Stimulated activated CD4-positive, alpha-beta T cell treated with anti-CD3 and anti-CD28 coated beads, Interleukin-4, amount 100 ng/mL, for 4 hours (primary cell): ENCODE measurements around the gene SLC37A2.

ENCODE experiments used
- DNase-seq, 2 experiments: peaks; one replicate each; pipeline ENCODE4 v3.0.0-alpha.2; 2020

Gene SLC37A2

DNA sequence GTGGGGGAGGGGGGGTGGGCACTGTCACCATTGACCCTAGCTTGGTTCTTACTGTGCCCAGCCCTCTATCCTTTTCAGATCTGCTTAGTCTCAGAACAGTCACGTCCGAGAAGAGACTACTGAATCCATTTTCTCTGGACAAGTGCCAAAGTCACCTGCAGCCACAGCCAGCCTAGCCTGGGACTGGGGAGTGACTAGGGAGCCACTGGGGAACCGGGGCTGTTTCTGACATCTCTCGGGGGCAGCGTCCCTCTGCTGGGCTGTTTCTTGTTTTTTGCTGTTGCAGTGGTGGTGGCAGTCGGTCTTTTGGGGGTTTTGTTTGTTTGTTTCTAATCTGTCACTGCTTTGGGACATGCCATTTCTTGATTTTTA, 8.7 kb downstream of the SLC37A2 start:
- no peak for DNase-seq

DNA sequence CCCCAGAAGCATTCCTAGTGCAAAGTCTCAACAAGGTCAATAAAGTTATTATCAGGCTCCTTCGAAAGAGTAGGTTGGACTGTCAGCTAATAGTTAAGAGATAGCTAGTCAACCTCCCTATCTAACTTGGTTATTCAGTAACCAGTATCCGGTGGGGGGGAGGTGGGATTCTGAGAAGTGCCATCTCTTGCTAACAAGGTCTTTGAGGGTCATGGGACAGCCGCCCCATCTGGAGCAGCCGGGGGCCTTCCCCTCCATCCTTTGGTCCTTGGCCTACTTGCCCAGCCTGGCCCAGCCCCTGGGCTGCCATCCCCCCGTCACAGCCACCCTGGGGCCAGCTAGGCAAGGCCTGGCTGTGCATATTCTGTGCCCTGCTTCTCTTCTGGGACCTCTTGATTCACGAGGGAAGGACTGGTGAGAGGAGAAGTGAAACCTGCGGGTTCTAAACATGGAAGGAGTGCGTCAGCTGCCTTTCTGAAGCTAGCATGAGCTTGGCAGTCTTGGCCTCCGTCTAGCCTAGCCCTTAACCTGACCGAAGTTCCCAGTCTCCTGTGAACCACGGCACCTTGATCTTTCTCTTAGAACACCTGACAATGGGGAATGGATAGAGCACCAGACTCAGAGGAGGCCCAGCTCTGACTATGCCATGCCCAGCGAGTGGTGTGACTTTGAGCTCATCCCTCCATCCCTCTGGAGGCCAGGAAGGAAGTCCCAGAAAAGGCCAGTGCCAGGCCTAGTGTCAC, 9.3 kb downstream of the SLC37A2 start:
- DNase-seq: no peak

DNA sequence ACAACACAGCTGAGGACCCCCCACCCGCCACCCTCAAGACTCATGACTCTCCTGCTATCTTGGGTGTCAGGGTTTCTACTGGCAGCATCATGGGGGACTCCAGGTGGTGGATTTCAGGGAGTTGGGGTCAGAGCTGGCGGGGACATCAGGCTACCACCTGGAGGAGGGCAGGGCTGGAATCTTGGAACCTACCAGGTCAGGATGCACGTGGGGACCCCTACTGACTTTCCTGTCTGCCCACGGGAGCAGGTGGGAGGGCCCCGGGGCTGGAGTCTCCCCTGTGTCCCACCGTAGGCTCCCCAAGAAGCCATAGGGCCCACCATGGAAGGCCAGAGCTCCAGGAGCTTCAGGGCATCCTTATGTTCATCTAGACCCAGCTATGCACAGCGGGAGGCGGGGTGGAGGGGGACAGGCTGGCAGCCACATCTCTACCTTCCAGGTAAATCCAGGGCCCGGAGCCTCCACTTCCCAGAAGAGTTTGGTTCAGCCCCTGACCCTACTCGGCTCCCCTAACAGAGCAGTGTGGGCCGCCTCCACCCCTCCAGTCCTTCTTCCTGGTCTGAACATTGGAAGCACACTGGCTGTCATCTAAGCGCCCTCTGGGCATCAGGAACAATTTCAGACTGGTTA, 10.0 kb downstream of the SLC37A2 start:
- no peak for DNase-seq

DNA sequence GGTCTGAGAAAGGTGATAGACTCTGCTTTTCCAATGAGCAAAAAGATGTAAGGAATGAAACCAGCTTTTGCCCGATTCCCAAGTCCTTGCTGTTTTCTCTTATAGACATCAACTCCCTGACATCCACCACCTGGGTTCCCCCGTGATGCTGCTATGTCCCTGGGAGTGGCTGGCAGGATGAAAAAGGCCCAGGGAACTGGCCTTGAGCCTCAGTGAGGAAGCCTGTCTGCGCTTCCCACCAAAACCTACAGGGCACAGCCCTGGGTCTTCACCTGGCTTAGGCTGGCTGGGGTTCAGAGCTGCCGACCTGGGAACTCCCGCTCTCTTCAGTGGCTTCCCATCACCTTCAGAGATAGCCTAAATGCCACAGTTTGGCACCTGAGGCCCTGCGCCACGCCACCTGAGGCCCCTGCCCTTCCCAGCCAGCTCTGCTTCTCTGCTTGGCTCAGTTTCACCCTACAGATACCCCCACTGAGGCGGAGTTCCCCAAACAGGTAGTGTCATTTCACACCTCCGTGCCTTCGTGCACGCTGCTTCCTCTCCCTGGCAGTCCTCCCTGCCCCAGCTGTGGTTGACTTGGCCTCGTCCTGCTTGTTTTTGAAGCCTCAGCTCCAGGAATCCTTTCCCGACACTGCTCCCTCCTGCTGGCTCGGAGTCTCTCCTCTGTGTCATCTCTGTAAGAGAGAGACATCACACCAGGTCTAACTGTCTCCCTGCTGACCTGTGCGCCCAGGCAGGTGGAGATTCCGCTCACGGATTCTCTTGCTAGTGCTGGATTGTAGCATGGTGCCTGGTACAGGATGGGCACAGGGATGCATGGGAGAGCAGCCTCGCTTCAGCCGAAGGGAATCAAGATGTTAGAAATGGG, 10.7 kb downstream of the SLC37A2 start:
- DNase-seq: no peak

DNA sequence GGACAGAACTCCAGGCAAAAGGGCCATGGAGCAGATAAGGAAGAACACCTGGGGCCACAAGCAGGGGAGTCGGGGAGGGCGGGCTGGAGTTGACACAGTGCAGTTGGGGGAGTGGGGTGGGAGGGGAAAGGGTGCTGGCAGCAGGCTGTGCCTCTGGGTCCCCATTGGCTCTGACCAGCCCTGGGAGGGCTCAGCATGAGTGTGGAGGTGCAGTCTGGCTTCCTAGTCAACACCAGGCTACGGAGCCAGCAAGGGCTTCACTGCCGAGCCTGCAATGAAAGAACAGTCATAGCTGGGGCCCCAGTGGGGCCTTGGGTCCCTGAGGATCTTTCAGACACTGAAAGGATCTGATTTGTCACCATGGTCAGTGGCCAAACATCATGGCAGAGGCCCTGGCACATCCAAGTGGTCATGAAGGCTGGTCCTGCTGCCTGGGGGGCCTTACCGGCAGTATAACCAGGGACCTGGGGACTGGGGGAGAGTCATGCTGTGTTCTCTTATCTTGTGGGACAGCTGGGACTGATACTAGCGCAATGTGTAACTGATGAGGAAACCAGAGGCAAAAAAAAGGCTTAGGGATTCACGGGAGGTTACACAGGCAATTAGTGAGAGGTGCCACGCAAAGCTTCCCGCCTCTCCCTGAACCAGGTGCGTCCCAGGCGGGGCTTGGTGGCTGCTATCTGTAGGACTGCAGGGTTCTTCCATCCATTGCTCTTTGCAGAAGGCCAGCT, 11.6 kb downstream of the SLC37A2 start:
- no peak for DNase-seq

DNA sequence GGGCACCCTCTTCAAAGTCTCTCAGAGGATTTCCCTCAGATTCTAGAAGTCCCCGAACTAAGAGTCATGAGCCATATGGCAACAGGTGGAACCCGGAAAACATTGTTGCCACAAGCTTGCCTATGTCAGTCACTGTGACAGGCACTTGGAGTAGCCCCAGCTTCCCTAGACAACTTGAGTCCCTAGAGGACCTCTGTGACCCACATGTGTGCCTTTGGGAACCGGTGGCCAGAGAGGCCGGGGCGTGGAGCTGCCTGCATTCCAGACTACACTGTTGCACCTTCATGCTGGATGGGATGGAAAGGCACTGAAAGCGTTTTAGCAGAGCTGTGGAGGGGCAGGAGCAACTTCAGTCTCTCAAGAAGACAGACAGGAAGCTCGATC, 12.1 kb downstream of the SLC37A2 start:
- DNase-seq: no peak

DNA sequence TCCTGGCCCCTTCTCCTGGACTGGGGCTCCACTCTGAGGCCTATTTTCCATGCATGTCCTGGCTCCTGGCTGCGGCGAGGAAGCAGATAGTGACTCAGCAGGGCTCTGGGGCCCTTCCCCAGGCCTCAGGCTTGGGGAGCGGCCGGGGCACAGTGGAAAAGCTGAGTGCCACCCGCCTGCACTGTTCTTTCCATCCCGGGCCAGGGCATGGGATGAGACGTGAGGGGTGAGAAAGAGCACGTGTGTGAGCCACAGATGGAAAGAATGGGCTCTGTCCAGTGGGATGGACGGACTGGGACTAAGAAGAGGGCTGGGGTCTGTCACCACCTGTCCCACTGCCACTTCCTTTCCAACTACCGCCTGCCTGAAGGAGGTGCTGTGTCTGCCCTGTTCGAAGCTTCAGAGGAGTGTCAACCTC, 12.8 kb downstream of the SLC37A2 start:
- no peak for DNase-seq

DNA sequence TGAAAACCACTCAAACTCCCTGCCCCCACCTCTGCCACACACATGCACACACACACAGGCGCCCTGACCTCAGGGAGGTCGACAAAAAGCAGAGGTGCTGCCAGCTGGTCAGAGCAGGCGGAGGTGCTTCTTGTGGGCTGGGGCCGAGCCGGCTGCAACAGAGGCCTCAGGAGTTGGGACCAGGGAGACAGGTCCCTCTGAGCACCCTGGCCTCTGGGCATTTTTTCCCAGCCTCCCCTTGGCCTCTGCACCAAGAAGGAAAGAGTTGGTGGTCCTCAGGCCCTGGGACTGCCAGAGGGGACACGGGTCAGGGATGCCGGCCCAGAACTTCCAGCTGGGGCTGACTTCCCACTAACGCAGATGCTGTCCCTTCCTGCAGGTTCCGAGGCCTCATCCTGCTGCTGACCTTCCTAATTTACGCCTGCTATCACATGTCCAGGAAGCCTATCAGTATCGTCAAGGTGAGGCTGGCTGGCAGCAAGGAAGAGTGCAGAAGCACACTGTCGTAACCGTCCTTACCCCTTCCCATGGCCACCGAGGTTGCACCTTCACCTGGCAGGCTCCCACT, 13.4 kb downstream of the SLC37A2 start:
- DNase-seq: no peak

DNA sequence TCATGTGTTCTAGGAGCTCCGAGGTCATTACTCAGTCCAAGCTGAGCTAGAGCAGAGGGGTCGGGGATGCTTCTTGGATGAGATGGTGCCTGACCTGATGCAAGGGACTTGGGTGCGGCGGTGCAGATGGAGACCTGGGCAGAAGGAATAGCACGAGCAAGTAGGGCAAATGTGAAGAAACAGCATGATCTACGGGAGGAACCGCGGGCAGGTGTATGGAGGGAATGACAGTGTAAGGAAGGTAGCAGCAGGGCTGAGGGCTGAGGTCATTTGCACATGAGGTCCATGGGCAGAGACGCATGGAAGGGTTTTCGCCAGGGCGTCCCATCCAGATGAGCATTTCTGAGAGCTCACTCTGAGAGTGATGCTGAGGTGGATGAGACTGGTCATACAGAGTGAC, 14.9 kb downstream of the SLC37A2 start:
- DNase-seq: no peak

DNA sequence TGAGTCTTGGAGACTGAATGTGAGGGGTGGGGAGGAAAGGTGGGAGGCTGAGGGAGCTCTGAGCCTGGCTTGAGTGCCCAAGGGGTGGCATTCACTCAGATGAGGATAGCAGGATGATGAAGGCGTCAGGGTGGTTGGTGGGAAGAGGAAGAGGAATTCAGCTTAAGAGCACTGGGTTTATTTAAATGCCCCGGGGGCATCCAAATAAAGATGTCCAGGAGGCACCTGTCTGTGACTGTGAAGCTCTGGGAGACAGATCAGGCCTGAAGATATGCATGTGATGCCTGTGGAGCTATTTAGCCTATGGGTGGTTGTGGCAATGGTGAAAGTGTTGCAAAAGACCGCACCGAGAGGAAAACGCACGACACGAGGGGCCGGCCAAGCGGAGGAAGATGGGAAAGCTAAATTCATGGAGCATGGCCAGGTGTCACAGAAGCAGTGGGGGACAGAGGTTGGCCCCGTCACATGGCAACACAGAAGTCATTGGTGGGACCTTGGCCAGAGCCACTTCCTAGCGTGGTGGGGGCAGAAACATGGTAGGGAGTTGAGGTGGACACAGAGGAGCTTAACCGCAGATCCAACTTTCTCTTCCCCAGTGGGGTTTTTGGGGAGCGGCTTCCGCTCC, 15.5 kb downstream of the SLC37A2 start:
- DNase-seq: no peak

DNA sequence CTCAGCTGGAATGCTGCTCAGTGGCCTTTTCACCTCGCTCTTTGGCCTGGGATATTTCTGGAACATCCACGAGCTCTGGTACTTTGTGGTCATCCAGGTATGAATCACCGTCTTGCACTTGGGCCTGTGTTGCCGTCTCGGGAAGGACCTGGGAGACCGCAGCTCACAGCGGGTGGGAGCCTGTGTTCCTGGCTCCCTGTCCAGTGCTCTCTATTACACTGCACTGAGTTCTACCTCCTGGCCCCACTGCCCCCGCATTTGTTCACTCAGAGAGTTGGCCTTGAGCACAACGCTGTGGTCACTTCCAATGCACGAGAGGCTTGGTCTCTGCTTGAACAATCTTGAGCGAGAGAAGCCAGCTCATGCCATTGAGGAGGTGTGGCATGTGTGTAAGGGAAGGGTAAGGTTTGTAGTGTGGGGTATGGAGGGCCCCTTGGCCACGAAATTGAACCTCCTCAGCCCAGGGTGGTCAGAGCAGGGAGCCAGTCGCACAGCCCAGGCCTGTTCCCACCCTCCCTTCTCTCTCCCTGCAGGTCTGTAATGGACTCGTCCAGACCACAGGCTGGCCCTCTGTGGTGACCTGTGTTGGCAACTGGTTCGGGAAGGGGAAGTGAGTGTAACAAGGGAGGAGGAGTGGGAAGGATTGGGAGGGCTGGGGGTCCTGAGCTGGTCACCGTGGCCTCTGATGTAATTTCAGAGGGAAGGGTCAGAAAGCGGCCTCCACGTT, 16.2 kb downstream of the SLC37A2 start:
- no peak for DNase-seq

DNA sequence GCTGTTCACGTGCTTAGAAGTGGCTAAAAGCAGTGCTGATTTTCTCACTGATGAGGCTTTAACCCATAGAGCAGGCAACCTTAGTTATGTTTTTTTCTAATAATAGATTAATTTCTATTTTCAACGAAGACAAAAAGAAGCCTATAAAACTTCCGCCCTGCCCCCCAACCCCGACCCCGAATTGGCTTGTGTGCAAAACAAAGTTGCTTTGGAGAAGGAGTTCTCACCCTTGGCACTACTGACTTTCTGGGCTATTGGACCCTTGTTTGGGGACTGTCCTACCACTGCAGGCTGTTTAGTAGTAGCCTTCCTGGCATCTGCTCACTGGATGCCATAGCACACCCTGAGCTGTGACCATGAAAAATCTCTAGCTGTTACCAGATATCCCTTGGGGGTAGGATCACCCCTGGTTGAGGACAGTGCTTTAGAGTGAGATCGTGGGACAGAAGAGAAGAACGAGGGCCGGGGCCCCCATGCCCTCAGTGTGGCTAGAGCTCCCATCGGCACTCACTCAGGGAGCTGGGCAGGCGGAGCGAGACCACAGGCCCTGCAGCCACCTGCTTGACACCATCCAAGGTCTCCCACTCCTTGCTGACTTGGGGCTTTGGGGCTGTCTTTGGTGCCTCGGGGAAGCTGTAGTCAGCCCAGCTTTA, 16.9 kb downstream of the SLC37A2 start:
- DNase-seq: no peak

DNA sequence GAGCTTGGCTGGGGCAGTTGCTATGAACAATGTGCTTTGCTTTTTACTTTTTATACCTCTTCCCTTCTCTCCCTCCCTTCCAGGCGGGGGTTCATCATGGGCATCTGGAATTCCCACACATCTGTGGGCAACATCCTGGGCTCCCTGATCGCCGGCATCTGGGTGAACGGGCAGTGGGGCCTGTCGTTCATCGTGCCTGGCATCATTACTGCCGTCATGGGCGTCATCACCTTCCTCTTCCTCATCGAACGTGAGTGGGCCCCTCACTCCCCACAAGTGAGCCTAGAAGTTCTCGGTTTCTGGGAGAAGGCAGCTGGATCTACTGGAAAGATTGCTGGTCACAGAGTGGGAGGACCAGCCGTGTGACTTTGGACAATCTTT, 17.4 kb downstream of the SLC37A2 start:
- DNase-seq: no peak

DNA sequence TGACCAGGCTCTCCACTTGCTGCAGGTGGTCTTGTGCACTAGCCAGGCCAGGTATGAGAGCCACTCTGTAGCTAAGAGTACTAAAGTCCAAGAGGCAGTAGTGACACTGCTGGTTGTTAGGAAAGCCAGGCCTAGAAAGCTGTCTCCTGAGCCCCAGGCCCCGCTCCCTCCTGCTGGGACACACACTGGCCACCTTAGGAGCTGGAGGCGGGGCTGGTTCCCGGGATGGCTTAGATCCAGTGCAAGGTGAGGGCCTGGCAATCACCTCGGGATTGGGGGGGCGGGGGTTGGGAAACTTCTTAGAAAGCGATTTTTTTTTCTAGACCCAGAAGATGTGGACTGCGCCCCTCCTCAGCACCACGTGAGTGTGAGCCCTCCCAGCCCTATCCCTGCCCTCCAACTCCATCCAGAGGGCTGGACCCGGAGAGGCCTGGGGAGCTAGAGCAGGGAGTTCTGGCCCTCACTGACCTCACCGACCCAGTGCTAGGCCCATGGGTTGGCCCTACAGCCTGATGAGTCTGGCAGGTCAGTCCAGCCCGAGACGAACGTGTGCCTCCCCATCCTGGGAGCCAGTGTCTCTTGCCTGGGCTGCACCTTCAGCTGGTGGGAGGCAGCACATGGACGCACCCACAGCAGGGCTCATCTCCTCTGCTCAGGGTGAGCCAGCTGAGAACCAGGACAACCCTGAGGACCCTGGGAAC, 18.1 kb downstream of the SLC37A2 start:
- DNase-seq: no peak

DNA sequence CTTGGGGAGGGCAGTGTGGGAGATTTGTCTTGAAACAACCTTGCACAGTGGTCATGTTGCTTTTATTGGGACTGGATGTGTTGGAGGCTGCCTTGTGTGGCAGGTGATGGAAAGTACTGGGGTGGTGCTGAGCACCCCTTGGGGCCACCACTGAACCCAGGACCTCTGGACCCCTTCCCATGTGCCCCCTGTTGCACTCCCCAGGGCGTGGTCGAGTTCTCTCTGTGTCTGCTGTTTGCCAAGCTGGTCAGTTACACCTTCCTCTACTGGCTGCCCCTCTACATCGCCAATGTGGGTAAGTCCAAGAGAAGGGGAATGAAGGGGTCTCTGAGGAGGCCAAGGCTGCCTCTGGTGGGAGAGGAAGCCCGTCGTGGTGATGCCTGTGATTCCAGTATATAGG, 18.9 kb downstream of the SLC37A2 start:
- DNase-seq: no peak

DNA sequence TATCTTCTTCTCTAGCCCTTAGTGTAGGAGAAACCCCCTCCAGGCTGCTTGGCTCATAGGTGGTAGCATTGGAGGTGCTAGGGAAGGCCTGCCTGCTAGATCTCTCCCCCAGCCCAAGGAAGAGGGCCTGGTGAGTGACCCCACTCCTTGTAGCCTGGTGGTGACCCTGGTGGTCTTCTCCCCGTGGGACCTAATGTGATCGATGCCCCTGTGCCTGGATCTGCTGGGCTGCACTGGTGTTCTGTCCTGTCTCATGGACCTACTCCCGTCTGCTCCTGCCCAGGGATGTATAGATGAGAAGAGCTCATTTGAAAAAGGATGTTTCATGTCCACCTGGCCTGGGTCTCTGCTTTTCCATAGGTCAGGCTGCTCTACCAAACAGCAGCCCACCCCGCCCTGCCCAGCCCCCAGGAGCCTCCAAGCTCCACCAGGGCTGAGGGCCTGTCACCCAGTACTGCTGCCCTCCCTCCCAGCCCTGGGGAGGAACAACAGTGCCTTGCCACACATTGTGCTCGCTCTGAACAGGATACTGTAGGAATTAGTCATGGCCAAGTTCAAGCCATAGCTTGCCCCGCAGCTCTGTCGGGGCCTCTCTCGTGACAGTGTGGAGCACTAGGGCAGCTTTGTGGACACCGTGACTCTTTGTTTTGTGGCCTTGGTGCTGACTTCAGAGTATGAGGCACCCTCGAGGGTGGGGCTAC, 19.7 kb downstream of the SLC37A2 start:
- no peak for DNase-seq

DNA sequence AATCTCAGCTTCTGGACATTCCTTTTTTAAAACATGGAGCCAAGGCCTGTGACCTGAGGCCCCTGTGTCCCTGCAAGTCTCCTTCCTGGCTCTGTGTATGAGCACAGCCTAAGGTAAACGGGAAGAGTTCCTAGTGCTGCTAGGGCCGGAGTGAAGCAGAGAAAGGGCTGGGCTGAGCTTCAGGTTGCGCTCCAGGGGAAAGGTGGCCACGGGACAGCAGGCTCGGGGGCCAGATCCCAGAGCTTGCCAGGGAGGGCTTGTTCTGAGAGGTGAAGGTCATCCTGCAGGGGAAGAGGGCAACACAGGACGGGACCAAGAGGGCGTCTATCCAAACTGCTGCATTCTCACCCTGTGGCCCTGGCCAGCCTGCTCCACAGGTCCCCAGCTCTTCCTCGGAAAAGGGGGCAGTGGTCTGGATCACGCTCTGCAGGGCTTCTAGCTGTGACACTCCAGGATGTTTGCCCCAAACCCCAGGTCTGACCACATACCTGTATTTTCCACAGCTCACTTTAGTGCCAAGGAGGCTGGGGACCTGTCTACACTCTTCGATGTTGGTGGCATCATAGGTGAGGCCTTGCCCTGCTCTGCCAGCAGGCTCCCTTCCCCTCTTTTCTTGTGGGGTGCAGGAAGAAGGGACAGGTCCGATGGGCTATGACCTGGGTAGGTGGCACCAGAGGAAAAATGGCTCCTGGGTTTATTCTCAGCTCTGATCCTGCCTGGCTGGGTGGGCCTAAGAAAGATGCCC, 20.4 kb downstream of the SLC37A2 start:
- DNase-seq: no peak

DNA sequence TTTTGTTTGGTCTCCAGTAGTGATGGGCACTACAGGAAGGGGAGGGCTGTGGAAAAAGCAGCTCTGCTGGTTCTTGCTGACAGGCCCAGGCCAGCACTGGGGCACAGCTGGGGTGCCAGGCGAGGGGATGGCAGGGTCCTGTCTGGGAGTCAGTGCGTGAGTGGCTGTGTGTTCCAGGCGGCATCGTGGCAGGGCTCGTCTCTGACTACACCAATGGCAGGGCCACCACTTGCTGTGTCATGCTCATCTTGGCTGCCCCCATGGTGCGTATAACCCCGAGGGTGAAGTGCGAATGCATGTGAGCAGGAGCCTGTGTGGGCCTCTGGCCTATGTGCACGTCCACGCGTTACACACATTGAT, 20.9 kb downstream of the SLC37A2 start:
- no peak for DNase-seq

DNA sequence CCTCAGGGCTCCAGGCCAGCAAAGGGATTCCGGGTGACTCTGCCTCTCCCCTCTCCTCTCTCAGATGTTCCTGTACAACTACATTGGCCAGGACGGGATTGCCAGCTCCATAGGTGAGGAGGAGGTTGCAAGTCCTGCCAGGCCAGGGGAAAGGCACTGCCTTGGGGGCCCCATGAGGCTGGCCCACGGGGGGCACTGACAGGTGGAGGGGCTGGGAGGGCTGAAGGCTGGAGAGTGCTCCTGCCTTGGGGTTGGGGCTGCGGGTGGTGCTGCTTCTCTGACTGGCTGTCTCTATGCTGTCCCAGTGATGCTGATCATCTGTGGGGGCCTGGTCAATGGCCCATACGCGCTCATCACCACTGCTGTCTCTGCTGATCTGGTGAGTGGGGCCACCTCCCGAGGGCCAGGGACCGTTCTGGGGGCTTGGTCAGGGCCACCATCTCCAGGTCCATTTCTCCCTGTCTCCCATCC, 21.7 kb downstream of the SLC37A2 start:
- DNase-seq: no peak
